ENCODE measurements around the gene EEF1B2.
"Not testable (repeated sequence)": the region's sequence is repeated elsewhere in the genome, so short reads cannot be mapped to it uniquely, and the experiment has no call there.

The EEF1B2 gene

GRCh38 chr2:206159346-206160124 lies at the start of gene EEF1B2, which contains the start of gene NDUFS1:
Gene EEF1B2 (plus strand): TSS chr2:206159895. CDS start chr2:206159980, 85 bp downstream.
Gene NDUFS1 (minus strand): TSS chr2:206159444. CDS start chr2:206153678, 5,766 bp downstream.
- peak; percentile 97 to 98 for DNase-seq
- TF ChIP-seq POLR2A (IDR thresholded peaks at IDR 0.05; ENCODE audit: low read length) (peak; percentile 84), GATA1 (IDR thresholded peaks at IDR 0.05; ENCODE audit: low read depth, low read length) (no peak)

GRCh38 chr2:206112108-206112507 lies 47.6 kb upstream of the EEF1B2 start:
- no peak for DNase-seq
- no peak for TF ChIP-seq POLR2A (IDR thresholded peaks at IDR 0.05; ENCODE audit: low read length)
- no peak for TF ChIP-seq GATA1 (IDR thresholded peaks at IDR 0.05; ENCODE audit: low read depth, low read length)

- no peak for TF ChIP-seq GATA1 (IDR thresholded peaks at IDR 0.05; ENCODE audit: low read depth, low read length)
- no peak for DNase-seq
Measured at GRCh38 chr2:206112846-206113547, 46.7 kb upstream of the EEF1B2 start.

- DNase-seq = no peak
- TF ChIP-seq GATA1 (IDR thresholded peaks at IDR 0.05; ENCODE audit: low read depth, low read length) (no peak), POLR2A (IDR thresholded peaks at IDR 0.05; ENCODE audit: low read length) (no peak)
Measured at GRCh38 chr2:206115026-206115578, 44.6 kb upstream of the EEF1B2 start.

- DNase-seq = no peak
- TF ChIP-seq GATA1 (IDR thresholded peaks at IDR 0.05; ENCODE audit: low read depth, low read length) = no peak
- TF ChIP-seq POLR2A (IDR thresholded peaks at IDR 0.05; ENCODE audit: low read length) = no peak
Measured at GRCh38 chr2:206116278-206116677, 43.4 kb upstream of the EEF1B2 start.

GRCh38 chr2:206122569-206122968 lies 37.1 kb upstream of the EEF1B2 start:
- not testable (repeated sequence) for DNase-seq

- TF ChIP-seq POLR2A (IDR thresholded peaks at IDR 0.05; ENCODE audit: low read length) (no peak), GATA1 (IDR thresholded peaks at IDR 0.05; ENCODE audit: low read depth, low read length) (no peak)
- DNase-seq = no peak
Measured at GRCh38 chr2:206125901-206126300, 33.8 kb upstream of the EEF1B2 start.

- TF ChIP-seq GATA1 (IDR thresholded peaks at IDR 0.05; ENCODE audit: low read depth, low read length) (no peak), POLR2A (IDR thresholded peaks at IDR 0.05; ENCODE audit: low read length) (no peak)
- peak in 1 of 2 experiments; percentile 10 for DNase-seq
Measured at GRCh38 chr2:206127656-206128055, 32.0 kb upstream of the EEF1B2 start.

- TF ChIP-seq GATA1 (IDR thresholded peaks at IDR 0.05; ENCODE audit: low read depth, low read length) (no peak), POLR2A (IDR thresholded peaks at IDR 0.05; ENCODE audit: low read length) (no peak)
- no peak for DNase-seq
Measured at GRCh38 chr2:206143451-206143850, 16.2 kb upstream of the EEF1B2 start.

GRCh38 chr2:206144383-206144782 lies 15.3 kb upstream of the EEF1B2 start:
- no peak for TF ChIP-seq GATA1 (IDR thresholded peaks at IDR 0.05; ENCODE audit: low read depth, low read length)
- TF ChIP-seq POLR2A (IDR thresholded peaks at IDR 0.05; ENCODE audit: low read length) = no peak
- DNase-seq = no peak

GRCh38 chr2:206145665-206146064 lies 14.0 kb upstream of the EEF1B2 start:
- TF ChIP-seq GATA1 (IDR thresholded peaks at IDR 0.05; ENCODE audit: low read depth, low read length) (no peak), POLR2A (IDR thresholded peaks at IDR 0.05; ENCODE audit: low read length) (no peak)
- no peak for DNase-seq

GRCh38 chr2:206149330-206149729 lies 10.4 kb upstream of the EEF1B2 start:
- TF ChIP-seq POLR2A (IDR thresholded peaks at IDR 0.05; ENCODE audit: low read length) = no peak
- TF ChIP-seq GATA1 (IDR thresholded peaks at IDR 0.05; ENCODE audit: low read depth, low read length) = no peak

GRCh38 chr2:206150168-206150567 lies 9.5 kb upstream of the EEF1B2 start:
- DNase-seq = no peak
- no peak for TF ChIP-seq POLR2A (IDR thresholded peaks at IDR 0.05; ENCODE audit: low read length)

More at GRCh38 chr2:206149330-206149729, 10.4 kb upstream of the EEF1B2 start:
- DNase-seq = no peak

- TF ChIP-seq GATA1 (IDR thresholded peaks at IDR 0.05; ENCODE audit: low read depth, low read length) (no peak), POLR2A (IDR thresholded peaks at IDR 0.05; ENCODE audit: low read length) (no peak)
- DNase-seq = no peak
Measured at GRCh38 chr2:206150631-206151030, 9.1 kb upstream of the EEF1B2 start.
